ENCODE measurements around the gene HS3ST5. TPM values are rescaled to one million over a fixed set of nuclear protein-coding genes. Genes with fewer than 3 reads are reported as not detected.
"Not testable (repeated sequence)": the region's sequence is repeated elsewhere in the genome, so short reads cannot be mapped to it uniquely, and the experiment has no call there.

HS3ST5 gene
- polyA plus RNA-seq, 3 donors = 0.83 to 1.0 (median 0.98) TPM

DNA sequence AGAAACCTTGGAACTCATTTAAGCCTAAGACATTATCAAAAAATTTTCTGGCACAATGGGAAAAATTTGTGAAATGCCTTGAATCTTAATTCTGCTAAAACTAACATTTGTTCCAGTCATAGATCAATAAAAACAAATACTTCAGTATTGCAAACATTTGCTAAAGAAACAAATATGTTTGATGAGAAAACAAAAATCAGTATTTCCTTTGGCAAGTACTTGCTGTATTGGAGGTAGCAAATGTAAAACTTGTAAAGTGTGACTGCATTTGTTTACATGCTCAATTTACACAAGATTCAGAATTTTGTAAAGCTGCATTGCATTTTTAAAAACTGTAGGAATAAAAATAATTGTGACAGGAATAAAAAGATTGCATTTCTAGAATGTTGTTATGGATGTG, 183.1 kb downstream of the HS3ST5 start:
- no peak for DNase-seq (ENCODE audit: low read depth in 3 of 3, low spot score in 2 of 3)

DNA sequence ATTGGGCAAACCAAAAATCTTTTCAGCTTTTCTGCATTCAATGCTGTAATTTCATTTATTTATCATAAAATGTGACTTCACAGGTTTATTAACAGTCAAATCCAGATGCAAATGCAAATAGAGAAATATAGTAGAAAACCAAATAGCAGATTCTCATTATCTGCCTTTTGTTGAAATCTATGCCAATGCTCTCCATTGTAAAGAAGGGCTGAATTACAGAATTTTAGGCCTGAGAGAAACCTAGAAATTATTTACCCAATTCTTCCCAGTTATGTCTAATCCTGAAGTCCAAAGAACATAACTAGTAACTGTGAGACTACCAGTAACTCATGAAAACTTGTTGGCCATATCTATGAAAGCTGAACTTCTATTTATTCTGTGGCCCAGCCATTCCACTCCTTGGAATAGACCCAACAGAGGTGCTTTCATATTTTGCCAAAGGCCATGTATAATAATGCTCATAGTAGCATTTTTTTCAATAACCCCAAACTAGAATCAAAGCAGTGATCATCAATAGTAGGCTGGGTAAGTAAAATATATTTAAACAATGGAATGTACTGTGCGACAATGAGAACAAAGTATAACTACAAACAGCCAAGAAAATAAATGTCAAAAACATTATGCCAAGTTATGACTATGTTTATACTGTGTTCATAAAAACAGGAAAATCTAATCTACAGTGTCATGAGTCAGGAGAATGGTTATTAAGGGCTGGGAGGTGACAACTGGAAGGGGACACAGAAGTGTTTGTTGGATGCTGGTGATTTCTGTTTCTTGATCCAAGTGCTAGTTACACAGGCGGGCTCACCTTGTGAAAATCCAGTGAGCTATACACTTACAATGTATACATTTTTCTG, 183.8 kb downstream of the HS3ST5 start:
- no peak for DNase-seq (ENCODE audit: low read depth in 3 of 3, low spot score in 2 of 3)

DNA sequence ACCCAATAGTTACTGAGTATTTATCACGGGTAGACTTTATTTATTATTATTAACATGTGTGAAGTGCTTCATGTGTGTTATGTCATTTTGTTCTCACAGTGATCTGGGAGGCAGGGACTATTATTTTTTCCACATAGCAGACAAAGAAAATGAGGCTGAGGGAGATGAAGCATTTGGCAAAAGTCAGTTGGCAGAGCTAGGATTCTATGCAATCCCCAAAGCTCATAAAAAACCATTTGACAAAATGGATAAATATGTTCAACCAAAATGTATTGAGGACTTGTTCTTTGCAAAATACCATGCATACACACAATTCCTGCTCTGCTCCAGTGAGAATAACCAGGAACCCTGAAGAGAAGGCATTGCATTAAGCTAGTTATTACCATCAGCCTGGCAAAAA, 184.4 kb downstream of the HS3ST5 start:
- DNase-seq (ENCODE audit: low read depth in 3 of 3, low spot score in 2 of 3) = no peak

DNA sequence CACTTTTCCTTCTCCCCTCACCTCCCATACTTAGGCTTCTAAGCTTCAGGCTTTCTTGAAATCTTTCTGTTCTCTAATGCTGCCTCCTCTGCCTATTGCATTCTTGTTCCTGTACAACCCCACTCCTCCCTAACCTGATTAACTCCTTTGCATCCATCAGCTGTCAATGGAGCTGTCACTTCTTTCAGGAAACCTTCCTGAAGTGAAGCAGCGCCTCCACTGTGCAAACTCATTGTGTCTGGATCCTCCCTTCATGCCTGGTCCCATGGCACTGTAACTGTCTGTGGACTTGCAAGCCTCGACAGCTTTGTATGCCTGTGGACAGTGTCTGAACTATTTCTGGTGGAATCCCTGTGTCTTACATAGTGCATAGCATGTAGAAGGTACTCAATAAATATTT, 185.0 kb downstream of the HS3ST5 start:
- DNase-seq (ENCODE audit: low read depth in 3 of 3, low spot score in 2 of 3) = no peak

DNA sequence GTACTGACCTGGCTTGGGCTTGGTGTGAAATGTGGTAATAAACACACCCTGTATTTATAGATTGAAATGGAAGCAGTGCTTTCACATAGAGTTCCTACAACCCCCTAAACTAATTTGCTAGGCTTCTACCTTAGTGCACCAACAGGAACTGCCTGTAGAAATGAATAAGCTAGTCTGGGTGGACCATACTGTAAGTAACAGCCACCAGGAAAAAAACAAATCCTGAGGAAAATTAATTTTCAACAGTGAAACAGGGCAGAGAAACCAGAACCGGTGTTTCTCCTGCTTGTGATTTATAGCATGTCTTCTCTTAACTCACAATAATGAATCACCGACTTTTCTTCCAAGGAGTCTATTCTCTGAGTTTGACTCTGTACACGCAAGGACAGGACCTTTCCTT, 187.1 kb downstream of the HS3ST5 start:
- no peak for DNase-seq (ENCODE audit: low read depth in 3 of 3, low spot score in 2 of 3)

DNA sequence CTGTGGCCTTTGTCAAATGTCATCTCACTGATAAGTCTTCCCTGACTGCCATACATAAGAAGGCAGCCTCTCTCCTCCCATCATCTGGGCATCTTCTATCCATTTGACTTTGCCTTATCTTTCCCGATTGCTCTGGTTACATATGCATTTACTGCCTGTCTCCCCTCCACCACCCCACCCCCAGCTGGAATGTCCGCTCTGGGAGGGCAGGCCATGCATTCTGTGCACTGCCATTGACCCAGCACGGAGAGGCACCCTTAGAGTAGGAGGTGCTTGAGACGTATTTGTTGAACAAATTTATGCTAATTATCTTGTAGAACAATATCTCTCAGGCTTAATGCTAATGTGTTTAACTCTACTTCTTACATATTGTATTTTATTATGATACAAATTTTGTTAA, 188.0 kb downstream of the HS3ST5 start:
- no peak for DNase-seq (ENCODE audit: low read depth in 3 of 3, low spot score in 2 of 3)

DNA sequence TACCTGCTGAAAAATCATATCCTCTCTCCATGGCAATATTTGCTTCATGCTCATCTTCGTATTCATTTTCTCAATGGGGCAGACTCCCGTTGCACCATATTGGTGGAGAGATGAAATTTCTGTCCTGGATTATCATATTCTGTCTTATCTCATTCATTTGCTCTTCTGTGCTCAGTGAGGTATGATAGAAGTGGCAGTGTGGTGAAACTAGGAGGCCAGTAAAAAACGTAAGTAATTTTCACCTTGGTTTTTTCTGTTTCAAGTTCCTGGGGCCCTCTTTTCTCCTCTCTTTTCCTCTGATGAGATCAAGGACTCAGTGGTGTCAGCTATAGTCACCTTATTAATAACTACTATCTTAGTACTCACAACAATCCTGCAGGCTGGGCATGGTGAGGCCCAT, 189.4 kb downstream of the HS3ST5 start:
- DNase-seq (ENCODE audit: low read depth in 3 of 3, low spot score in 2 of 3) = no peak

DNA sequence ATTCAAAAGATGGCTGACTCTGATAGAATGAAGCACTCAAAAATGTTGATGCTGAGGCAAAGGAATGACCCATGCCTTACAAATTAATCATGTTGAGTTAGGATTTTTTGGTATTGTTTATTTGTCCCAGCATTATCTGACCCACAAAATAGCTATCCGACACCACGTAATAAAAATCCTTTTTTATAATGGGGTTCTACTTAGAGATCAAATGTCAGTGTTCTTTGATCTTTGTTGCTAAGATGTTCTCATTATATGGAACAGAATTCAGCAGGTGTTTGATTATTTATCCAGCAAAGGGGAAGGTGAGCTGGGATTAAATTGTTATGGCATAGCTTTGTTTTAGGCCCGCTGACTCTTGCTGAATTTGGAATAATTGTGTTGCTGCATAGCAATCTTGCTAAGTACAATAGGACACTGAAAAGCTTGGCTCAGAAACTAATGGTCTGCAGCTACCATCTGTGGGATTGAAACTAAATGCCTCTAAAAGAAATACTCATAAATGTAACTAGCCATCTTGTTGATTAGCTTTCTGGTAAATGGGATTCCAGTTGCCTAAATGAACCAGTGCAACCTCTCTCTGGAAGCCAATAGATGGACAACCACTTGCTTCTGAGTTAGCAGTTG, 191.6 kb downstream of the HS3ST5 start:
- no peak for DNase-seq (ENCODE audit: low read depth in 3 of 3, low spot score in 2 of 3)

DNA sequence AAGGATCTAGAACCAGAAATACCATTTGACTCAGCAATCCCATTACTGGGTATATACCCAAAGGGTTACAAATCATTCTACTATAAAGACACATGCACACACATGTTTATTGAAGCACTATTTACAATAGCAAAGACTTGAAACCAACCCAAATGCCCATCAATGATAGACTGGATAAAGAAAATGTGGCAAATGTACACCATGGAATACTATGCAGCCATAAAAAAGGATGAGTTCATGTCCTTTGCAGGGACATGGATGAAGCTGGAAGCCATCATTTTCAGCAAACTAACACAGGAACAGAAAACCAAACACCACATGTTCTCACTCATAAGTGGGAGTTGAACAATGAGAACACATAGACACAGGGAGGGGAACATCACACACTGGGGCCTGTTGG, 193.6 kb downstream of the HS3ST5 start:
- not testable (repeated sequence) for DNase-seq (ENCODE audit: low read depth in 3 of 3, low spot score in 2 of 3)

DNA sequence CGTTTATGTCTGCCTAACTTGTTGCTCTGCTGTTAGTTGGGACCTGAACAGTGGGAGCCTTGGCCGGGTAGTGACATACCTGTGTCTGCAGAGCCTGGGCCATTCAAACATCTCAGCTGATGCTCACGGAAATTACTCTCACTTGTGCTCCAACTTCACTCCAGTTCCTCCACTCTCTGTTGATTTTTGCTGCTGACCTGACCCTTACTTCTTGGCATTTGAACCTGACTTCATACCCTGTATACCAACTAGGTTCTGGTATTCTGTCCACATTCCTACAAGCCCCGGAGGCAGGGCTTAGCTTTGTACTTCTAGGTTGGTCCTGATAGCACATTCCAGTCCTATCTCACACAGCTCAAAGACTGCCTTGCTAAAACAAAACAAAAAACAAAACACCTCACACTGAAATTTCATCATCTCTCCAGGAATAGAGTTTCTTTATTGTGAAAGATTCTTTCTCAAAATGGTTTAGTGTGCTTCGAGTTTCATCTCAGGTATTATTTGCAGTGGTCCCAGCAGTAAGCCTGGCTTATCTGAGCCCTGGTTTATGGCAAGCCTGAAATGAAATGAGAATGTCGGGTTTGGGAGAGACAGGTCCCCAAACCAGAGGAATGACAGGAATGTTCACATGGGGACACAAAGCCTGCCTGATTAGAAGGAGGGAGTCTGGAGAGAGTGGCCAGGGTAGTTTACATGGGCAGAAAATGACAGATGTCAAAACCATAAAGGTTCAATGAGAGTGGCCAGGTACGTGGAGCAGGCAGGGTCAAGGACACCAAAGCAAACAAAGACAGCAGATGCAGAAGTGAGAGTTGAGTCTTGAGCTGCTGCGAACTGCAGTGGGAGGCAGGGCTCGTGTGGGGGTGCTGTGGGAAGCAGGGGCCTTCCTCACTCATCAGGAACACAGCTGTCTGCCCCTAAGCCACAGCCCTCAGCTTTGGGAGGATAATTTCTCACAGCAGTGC, 197.7 kb downstream of the HS3ST5 start:
- DNase-seq (ENCODE audit: low read depth in 3 of 3, low spot score in 2 of 3) = no peak

DNA sequence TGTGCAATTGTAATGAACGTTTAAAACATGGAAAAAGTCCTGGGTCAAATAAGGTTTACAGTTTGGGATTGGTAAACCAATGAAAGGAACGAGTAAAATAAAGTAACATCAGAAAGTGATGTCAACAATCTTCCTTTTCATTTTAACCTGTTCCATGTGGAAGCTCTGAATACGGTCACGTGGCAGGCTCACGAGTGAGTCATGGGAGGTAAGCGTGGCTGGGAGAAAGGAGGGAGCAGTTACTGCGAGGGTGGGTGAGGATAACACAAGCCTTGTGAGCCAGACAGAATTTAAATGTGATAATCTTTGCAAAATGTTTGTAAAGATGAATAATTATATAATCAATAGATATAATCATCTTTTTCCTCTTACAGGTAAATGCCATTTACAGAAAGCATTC, 200.6 kb downstream of the HS3ST5 start:
- no peak for DNase-seq (ENCODE audit: low read depth in 3 of 3, low spot score in 2 of 3)

DNA sequence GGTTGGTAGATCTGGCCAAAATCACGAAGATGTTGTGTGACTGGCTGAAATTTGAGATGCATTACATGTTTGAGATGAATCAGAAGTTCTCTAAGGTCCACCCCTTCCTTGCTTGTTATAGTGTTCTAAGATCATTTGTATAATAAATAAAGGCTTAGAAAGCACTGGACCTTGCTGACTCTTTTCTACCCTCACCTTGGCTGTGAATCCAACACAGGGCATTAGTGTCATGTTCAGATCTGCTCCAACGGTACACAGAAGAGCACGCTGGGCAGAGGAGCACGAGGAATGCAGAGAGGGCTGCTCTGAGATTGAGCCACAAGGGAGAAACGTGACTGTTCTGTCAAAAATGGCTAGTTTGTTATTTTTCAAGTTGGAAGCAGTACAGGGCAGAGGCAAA, 202.4 kb downstream of the HS3ST5 start:
- DNase-seq (ENCODE audit: low read depth in 3 of 3, low spot score in 2 of 3) = no peak

DNA sequence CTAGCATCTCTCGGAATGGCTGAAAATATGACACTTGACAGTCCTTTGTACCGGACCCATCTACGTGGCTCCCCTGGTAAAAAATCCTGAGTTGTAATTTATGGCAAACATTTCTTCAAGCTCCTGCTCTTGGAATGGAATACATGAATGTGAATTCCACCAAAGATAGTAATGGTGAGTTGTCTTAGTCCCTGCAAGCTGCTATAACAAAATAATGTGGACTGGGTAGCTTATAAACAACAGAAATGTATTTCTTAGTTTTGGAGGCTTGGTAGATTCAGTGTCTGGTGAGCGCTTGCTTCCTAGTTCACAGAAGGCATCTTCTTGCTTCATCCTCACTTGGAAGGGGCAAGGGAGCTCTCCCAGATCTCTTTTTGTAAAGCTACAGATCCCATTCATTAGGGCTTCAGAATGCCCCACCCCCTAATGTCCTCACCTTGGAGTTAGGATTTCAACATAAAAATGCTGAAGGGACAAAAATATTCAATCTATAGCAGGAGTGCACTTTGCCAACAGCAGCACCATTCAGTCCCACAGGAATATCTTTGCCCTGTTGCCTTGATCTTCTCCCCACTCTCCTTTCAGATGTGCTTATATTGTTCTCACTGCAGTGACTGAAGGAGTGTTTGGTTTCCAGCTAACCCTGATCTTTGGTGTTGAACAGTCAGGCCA, 204.1 kb downstream of the HS3ST5 start:
- no peak for DNase-seq (ENCODE audit: low read depth in 3 of 3, low spot score in 2 of 3)

DNA sequence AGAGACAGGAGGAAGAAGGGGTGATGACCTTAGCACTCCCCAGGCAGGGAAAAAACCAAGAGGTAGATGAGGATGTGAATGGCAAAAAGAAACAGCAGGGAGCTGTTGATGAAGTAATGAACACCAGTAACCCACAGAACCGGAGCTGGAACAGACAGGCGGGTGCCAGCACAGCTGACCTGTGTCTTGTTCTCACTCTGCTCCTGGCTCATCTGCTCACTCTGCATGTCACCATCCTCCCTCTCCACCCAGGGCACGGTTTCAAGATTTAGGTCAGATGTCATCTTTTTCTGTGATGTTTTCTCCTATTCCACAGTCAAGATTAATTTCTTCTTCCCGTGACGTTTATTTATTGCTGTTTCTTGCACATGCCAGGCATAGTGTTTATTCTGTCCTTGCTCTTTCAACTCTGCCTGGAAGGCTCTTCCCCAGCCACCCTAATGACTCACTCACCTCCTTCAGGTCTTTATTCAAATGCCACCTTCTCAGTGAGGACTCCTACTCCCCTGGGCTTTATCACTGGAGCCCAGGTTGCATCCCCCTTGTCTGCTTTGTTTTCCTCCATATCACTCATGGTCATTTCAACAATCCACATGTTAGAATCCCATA, 207.4 kb downstream of the HS3ST5 start:
- DNase-seq (ENCODE audit: low read depth in 3 of 3, low spot score in 2 of 3) = no peak

DNA sequence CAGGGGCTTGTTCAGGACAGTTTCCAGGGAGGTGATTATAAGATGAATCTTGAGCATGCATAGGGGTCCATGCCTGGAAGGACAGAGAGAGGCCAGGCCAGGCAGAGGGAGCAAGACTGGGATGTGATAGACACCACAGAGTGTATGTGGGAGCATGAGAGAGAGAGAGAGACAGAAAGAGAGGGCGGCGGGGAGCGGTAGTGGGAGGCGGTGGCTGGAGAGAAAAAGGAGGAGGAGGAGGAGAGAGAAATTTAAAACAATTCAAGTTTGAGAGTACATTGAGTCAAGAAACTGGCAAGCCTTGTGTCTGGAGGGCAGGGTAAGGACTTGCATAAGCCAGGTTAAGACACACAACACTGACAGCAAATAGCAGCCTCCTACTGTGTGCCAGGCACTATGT, 209.0 kb downstream of the HS3ST5 start:
- no peak for DNase-seq (ENCODE audit: low read depth in 3 of 3, low spot score in 2 of 3)

DNA sequence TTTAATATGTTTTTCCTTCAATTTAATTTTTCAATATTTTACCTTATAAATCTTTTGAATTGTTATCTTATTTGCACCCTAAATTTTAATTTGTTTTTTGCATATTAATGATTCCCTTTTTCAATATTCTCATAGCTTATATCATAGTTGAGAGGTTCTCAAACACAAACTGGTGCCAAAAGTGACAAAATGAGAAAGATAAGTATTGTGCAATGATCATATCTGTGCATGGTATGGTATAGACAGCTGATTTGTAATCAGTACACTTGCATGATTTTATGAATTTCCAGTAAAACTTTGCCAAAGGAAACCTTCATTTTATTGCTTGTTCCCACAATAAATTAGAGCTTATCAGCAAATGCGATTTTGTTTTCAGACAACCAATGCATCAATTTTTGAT, 210.9 kb downstream of the HS3ST5 start:
- no peak for DNase-seq (ENCODE audit: low read depth in 3 of 3, low spot score in 2 of 3)

DNA sequence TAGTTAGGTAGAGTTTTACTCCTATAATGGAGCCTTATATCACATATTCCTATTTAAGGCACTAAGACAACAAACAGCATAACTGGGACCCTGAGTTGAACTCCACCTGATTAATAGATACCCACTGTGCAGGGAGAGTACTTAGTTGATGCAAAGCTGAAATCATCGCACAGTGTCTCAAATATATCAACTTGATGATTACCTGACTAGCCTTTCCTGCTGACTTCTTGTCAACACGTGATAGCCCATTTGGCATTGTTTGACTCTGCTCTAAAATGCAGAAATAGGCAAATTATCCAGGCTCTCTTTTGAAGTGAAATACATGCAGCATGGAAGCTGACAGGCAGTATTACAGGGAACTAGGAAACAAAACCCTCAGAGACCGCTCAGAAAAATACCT, 217.2 kb downstream of the HS3ST5 start:
- DNase-seq (ENCODE audit: low read depth in 3 of 3, low spot score in 2 of 3) = no peak

DNA sequence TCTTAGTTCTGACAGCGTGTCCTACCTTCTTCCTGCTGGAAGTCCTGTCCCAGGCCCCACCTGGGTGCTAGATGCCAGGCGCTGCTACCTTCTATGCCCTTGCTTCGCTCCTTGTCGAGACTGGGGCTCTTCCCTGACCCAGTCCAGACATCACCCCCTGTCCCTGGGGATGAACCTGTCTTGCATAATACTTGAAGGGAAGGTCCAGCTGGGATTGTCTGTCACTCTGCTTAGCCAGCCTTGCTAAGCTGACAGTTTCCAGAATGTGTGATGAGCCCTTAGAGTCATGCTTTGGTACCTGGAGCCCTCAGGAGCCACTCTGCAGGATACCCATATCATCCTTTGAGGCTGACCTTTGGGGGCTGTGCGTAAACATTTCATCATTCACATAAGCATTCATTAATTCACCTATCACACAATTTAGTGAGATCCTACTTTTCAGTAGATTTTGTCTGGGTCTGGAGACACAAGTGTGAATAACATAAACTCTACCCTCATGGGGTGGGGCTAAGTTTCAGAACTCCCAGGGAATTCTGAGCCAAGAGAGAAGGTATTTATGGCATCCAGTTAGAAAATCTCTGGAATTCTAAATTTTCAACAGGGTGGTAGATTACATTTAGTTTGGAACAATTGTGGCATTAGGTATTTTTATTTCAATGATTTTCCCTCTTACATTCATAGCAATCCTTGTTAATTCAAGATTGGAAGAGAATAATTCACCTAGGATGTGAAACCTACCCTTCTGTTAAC, 220.7 kb downstream of the HS3ST5 start:
- DNase-seq (ENCODE audit: low read depth in 3 of 3, low spot score in 2 of 3) = no peak

DNA sequence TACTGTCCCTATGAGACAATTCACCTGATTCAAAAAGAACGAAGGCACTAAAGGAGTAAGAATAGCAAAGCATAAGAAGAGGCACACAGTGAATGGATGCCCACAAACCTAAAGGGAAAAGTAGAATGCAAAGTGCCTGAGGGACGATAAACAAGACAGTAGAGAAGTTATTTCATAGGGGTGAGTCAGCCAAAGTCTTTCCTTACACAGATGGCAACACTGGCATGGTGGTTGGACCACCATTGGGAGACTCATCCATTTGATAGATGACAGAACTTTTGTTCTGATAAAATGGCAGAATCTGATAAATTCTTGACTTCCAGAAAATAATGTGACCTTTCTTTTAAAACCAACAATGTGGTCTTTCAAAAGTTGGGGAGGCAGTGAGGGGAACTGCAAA, 223.8 kb downstream of the HS3ST5 start:
- DNase-seq (ENCODE audit: low read depth in 3 of 3, low spot score in 2 of 3) = no peak

DNA sequence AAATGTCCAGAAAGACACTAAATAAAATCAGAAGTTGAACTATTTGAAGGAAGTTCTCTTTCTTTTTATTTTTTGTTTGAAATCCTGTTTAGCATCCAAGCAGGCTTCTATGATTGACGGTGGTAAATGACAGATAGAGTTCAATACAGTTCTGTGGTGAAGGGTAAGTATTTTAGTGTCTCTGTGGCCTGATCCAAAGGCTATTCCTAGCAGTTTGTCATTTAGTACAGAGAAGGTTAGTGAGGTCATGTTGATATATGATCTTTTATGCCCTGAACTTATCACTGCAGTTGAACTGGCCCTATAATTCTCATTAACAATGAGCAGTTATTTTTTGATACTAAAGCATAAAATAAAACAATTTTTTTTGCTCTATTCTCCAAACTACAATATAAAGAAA, 227.2 kb downstream of the HS3ST5 start:
- no peak for DNase-seq (ENCODE audit: low read depth in 3 of 3, low spot score in 2 of 3)
